GM12865 (cell line): ENCODE data around the gene PYM1.

Experiments
- DNase-seq: peaks from one replicate; pipeline ENCODE4 v3.0.0; 2010; ENCODE audit warnings: low read depth
- H3K4me3 ChIP-seq: 2 replicates; pipeline ENCODE4 v1.5.1; 2011; ENCODE audit warnings: mild to moderate bottlenecking, low read depth, low read length, control low read depth
- CTCF ChIP-seq: IDR thresholded peaks from 2 replicates; pipeline ENCODE4 v1.5.1; 2011; ENCODE audit warnings: low read length, control low read depth, low read depth, inconsistent platforms; ENCODE audit not compliant: insufficient read depth; ENCODE audit errors: missing control alignments

Gene PYM1

DNA sequence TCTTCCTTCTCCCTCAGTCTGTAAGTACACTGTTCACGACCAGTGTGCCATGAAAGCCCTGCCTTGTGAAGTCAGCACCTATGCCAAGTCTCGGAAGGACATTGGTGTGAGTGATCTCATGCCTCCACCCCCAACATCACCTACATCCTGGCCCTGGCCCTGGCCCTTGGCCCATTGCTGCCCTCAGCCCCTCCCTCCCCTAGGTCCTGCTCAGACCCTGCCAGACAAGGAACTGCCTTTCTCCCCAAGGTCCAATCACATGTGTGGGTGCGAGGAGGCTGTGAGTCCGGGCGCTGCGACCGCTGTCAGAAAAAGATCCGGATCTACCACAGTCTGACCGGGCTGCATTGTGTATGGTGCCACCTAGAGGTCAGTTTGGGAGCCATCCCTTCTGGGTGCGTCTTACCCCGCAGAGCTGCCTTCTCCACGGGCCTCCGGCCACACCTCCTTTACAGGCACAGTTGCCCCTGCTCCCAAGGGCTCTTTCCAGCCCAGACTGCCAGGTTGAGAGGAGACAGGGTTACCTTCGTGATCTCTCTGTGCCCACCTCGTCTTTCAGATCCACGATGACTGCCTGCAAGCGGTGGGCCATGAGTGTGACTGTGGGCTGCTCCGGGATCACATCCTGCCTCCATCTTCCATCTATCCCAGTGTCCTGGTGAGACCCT is 12.5 kb upstream of the PYM1 start:
- no peak overlapping the region for H3K4me3 ChIP-seq
- peak; percentile 96 for TF ChIP-seq CTCF
- peak; percentile 91 for DNase-seq

DNA sequence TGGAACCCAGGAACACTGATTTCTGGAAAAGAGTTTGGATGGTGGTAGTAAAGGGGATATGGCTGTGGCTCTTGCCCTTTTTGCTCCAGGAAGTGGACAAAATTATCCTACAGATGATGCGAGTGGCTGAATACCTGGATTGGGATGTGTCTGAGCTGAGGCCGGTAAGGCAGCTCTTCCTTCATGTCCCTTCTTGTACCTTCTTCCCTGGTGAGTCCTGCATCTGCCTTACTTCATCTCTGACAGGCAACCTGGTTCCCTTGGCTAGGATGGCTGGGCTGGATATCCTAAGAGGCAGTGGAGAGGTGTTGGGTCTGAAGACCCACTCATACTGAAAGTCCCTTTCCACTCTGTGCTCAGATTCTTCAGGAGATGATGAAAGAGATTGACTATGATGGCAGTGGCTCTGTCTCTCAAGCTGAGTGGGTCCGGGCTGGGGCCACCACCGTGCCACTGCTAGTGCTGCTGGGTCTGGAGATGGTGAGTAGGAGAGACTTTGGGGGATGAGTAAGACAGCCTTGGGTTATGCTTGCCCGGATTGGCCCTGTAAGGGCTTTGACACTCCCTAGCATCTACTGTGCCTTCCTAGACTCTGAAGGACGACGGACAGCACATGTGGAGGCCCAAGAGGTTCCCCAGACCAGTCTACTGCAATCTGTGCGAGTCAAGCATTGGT is 11.3 kb upstream of the PYM1 start:
- no peak for TF ChIP-seq CTCF
- H3K4me3 ChIP-seq: no peak overlapping the region
- no peak for DNase-seq

DNA sequence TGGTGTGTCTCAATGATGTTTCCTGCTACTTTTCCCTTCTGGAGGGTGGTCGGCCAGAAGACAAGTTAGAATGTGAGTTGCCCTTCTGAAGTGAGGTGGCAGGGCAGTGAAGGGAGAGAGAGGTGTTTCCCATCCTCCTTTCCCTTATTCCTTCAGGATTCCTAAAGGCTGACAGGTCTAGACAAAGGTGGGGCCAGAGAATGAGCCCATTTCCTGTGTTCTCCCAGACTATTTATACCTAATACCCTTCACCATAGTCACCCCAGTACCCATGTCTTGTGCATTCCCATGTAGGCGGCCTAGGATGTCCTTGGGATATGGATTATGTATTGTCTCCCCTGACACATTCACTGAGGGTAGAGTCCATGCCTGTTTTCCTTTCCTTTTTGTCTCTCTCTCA is 10.3 kb upstream of the PYM1 start:
- no peak for TF ChIP-seq CTCF
- no peak for DNase-seq

GRCh38 chr12:55935738-55936151 is 8.1 kb upstream of the PYM1 start:
- H3K4me3 ChIP-seq: no peak overlapping the region

More for the DNA sequence above, 10.3 kb upstream of the PYM1 start:
- H3K4me3 ChIP-seq: no peak overlapping the region

GRCh38 chr12:55934773-55935172 is 7.1 kb upstream of the PYM1 start:
- TF ChIP-seq CTCF: no peak
- no peak for DNase-seq
- H3K4me3 ChIP-seq: no peak overlapping the region

More at GRCh38 chr12:55935738-55936151, 8.1 kb upstream of the PYM1 start:
- DNase-seq: no peak
- no peak for TF ChIP-seq CTCF

DNA sequence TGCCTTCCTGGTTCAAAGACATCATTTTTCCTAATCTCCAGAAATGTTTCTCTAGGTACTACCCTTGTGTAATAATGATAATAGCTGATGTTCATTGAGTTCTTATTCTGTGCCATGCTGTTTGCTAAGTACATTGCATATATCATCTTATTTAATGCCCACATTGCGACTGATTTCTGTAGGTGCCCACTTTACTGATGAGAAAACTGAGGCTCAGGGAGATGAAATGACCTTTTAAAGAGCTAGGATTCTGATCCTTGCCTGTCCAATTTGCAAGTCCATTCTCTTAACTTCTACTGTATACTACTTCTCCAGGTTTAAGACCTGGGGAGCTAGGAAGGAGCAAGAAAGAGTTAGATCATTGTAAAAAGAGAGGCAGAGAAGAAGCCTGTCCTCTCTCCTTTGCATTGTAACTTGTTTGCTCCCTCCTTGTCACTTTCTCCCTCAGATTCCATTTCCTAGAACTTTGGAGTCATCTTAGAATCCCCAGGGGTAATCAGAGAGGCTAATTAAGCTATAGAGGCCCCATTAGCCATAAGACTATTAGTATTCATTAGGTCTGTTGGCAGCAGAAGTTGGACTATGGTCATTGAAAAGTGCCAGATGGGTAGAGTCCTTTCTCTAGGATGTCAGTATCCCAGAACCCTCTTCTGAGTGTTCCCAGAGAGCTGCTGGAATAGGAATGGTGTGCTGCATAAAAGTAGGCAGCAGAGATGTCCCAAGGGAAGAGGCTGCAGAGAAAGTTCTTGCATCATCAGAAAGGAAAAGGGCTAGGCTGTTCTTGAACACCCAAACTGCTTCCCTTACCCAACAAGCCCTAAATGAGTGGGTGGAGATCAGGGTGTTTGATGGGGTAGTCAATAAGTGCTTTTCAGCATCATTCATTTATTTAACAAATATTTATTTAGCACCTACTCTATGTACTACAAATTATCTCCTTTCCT is 6.4 kb upstream of the PYM1 start:
- no peak for TF ChIP-seq CTCF
- DNase-seq: no peak

More for the DNA sequence above, 6.4 kb upstream of the PYM1 start:
- H3K4me3 ChIP-seq: no peak overlapping the region
